ENCODE results near the gene NXPH3. TPM values are rescaled to one million over a fixed set of nuclear protein-coding genes. Genes with fewer than 3 reads are reported as not detected.

Gene NXPH3
- total RNA-seq, 1 experiment from 2014 or later = 0.10 TPM

GRCh38 chr17:49576088-49576916 lies 631 bp downstream of the NXPH3 start:
- DNase-seq (ENCODE audit: low read depth, low spot score) (no peak), ATAC-seq (no peak)
- H3K4me3 ChIP-seq (replicated peaks in 1 of 2; ENCODE audit: low read depth in 1 of 2, low read length in 2 of 2) = no peak overlapping the region
- no peak overlapping the region for H3K9ac ChIP-seq (ENCODE audit: low read length)
- H3K27ac ChIP-seq (ENCODE audit: low read depth, low read length) = no peak overlapping the region
- TF ChIP-seq SIN3A (IDR thresholded peaks at IDR 0.05; ENCODE audit: low read depth) (no peak), CBX3 (IDR thresholded peaks at IDR 0.05; ENCODE audit: low read depth) (no peak), ZFX (IDR thresholded peaks at IDR 0.05) (no peak), ATF3 (IDR thresholded peaks at IDR 0.05) (no peak), ELF1 (IDR thresholded peaks at IDR 0.05; ENCODE audit: borderline replicate concordance, low read depth) (no peak), MAX (IDR thresholded peaks at IDR 0.05) (no peak), ZBTB33 (IDR thresholded peaks at IDR 0.05; ENCODE audit: extremely low read depth, insufficient replicate concordance, low read length) (no peak), CTCF (IDR thresholded peaks at IDR 0.05 in 2 of 3, conservative IDR thresholded peaks at IDR 0.05 in 1 of 3; ENCODE audit: borderline replicate concordance in 1 of 3, insufficient read depth in 1 of 3, low read depth in 2 of 3, low read length in 2 of 3) (no peak), SRF (IDR thresholded peaks at IDR 0.05; ENCODE audit: low read depth) (no peak), CEBPB (IDR thresholded peaks at IDR 0.05; ENCODE audit: low read depth) (no peak), YY1 (IDR thresholded peaks at IDR 0.05; ENCODE audit: extremely low read depth, insufficient replicate concordance, low read depth, low read length) (no peak), RAD21 (IDR thresholded peaks at IDR 0.05; ENCODE audit: low read depth) (no peak), FOSL1 (IDR thresholded peaks at IDR 0.05; ENCODE audit: low read depth) (no peak), REST (IDR thresholded peaks at IDR 0.05; ENCODE audit: low read depth) (no peak), TCF7L2 (IDR thresholded peaks at IDR 0.05; ENCODE audit: borderline replicate concordance, extremely low read depth, insufficient read depth, insufficient read length) (no peak), EZH2phosphoT487 (IDR thresholded peaks at IDR 0.05; ENCODE audit: borderline replicate concordance) (no peak), EGR1 (IDR thresholded peaks at IDR 0.05; ENCODE audit: low read depth) (no peak), JUND (IDR thresholded peaks at IDR 0.05) (no peak), POLR2AphosphoS5 (IDR thresholded peaks at IDR 0.05; ENCODE audit: low read depth, low read length) (no peak), POLR2A (IDR thresholded peaks at IDR 0.05; ENCODE audit: borderline replicate concordance, extremely low read depth, insufficient read depth, insufficient read length) (no peak)
- H3K36me3 ChIP-seq (ENCODE audit: control insufficient read depth in 1 of 2, insufficient read depth in 2 of 2, low read length in 2 of 2) = no peaks in the 10 kb centered on the region
- intact Hi-C loops (cut with micrococcal nuclease) = no loop called here
- no peak overlapping the region for H2AFZ ChIP-seq (ENCODE audit: low read depth, low read length, poor library complexity, severe bottlenecking)
- POLR2A ChIA-PET = interaction anchor here (0.9 kb wide), 1 partner anchor 101 kb away, joined by 3 read pairs; the partner anchor contains the start of gene SPOP
- no TSS peak for BruUV-seq (replicated peaks)
- H3K9me2 ChIP-seq (ENCODE audit: insufficient read depth) = no peaks in the 10 kb centered on the region
- no peaks in the 10 kb centered on the region for H3K9me3 ChIP-seq (ENCODE audit: control insufficient read depth in 1 of 2, insufficient read depth in 1 of 2, low read depth in 1 of 2, low read length in 2 of 2)
- H3K4me2 ChIP-seq (ENCODE audit: low read length) = peak overlapping the region; percentile 67
- RAD21 ChIA-PET (ENCODE audit: low non-redundant PET in 1 of 2, low total read pairs in 2 of 2, uncharacterized antibody in 2 of 2, unreplicated experiment in 2 of 2) = no interaction called here
- peaks cover 11% of the 10 kb centered on the region; the same call in 1 of the 2 replicates for H3K27me3 ChIP-seq (ENCODE audit: insufficient read depth, low read length)
- H3K4me1 ChIP-seq (ENCODE audit: control insufficient read depth in 1 of 2, insufficient read depth in 2 of 2, low read length in 2 of 2) = peaks cover 0 to 9% of the 10 kb centered on the region in 2 experiments; a peak in 2 of 4 replicates
- no peaks in the 10 kb centered on the region for H4K20me1 ChIP-seq (ENCODE audit: insufficient read depth)
- CTCF ChIA-PET = no interaction called here
- no peaks in the 10 kb centered on the region for H3K79me2 ChIP-seq (ENCODE audit: insufficient read depth, low read length)

All from HCT116 (cell line).